Right cardiac atrium (tissue), 5 donors: ENCODE results near the gene ZNF554. TPM values are rescaled to one million over a fixed set of nuclear protein-coding genes. Genes with fewer than 3 reads are reported as not detected.

Experiments used
- ATAC-seq, 2 donors: fragments of 200-7000 bp; cut with Tn5 transposase; one replicate each; pipeline versions ENCODE4 v1.8.0 to v1.9.1; 2020; ENCODE audit warnings: moderate library complexity in 2 of 2, mild to moderate bottlenecking in 1 of 2
- DNase-seq, 3 donors: peaks; one replicate each; pipeline ENCODE4 v3.0.0-alpha.2; 2020
- H3K27ac ChIP-seq: one replicate; pipeline ENCODE4 v1.5.1; 2013; ENCODE audit warnings: mild to moderate bottlenecking, low read length, control low read depth, moderate library complexity
- H3K27me3 ChIP-seq: one replicate; pipeline ENCODE4 v1.6.1; 2013; ENCODE audit not compliant: control insufficient read depth, insufficient read depth
- H3K4me1 ChIP-seq: one replicate; pipeline ENCODE4 v1.6.1; 2013; ENCODE audit warnings: low read length; ENCODE audit not compliant: control insufficient read depth, insufficient read depth
- H3K4me3 ChIP-seq: one replicate; pipeline ENCODE4 v1.5.1; 2013; ENCODE audit warnings: low read length, control low read depth
- H3K9me3 ChIP-seq: one replicate; pipeline ENCODE4 v1.6.1; 2013; ENCODE audit warnings: low read length; ENCODE audit not compliant: control insufficient read depth
- WGBS: extraction: QIAGEN DNeasy Blood & Tissue Kit; methylation state at CpG from one replicate; pipeline ENCODE4 v1.1.7; 2013; 5-methylcytosine and 5-hydroxymethylcytosine counted together
- intact Hi-C, 4 donors: fragments of 100-400 bp; cut with DNase I; formaldehyde crosslinking; loops; one replicate each; pipeline versions ENCODE4 v1.11.0 to v1.14.0; 2022 to 2023
- long read RNA-seq, 4 donors: library from polyadenylated mRNA; unstranded; transcript quantifications; one replicate each; pipeline ENCODE4 v2.0.0, GENCODE V29; 2020 to 2021
- polyA plus RNA-seq: library from polyadenylated mRNA; stranded (reverse); fragments of 200-250 nt; gene quantifications from one replicate; pipeline ENCODE4 v1.2.3, GENCODE V29; 2013
- total RNA-seq, 4 donors: library from RNA; stranded (reverse); fragmentation: NEBNext Ultra II Directional; extraction: Animal tissue kit (Norgen Biotek cat#: 25700); gene quantifications; one replicate each; pipeline ENCODE4 v1.2.1, GENCODE V29; 2021
- donor health status: healthy with polysubstance abuse.
- donor health status: DM: no; HTN: yes; CAD: no.
- donor health status: DM: no; HTN: no; CAD: no.
- donor health status: DM: no; HTN: yes; CAD: no; lungs with severe emphysema.
- donor health status: DM: yes; HTN: yes; CAD: no.

Gene ZNF554
- total RNA-seq, result 1 to 10 TPM; 4.7 to 6.7 (median 6.3) TPM
- 4.7 TPM for polyA plus RNA-seq
- long read RNA-seq, donor 1, transcript ZNF554-201 (5 exons, 2,736 nt), result major isoform, 14 of 30 reads
- long read RNA-seq, donor 1, partial matches to known transcripts, result 0 of 30 reads
- long read RNA-seq, donor 1, other reads (novel, unspliced or antisense), result 13 of 30 reads
- long read RNA-seq, donor 2, transcript ZNF554-201 (5 exons, 2,736 nt), result major isoform, 10 of 13 reads
- long read RNA-seq, donor 2, partial matches to known transcripts, result 0 of 13 reads
- long read RNA-seq, donor 2, other reads (novel, unspliced or antisense), result 1 of 13 reads
- long read RNA-seq, donor 3, partial matches to known transcripts, result 1 of 18 reads
- long read RNA-seq, donor 3, other reads (novel, unspliced or antisense), result 12 of 18 reads
- long read RNA-seq, donor 4, transcript ZNF554-201 (5 exons, 2,736 nt), result major isoform, 5 of 12 reads
- long read RNA-seq, donor 4, partial matches to known transcripts, result 0 of 12 reads
- long read RNA-seq, donor 4, other reads (novel, unspliced or antisense), result 6 of 12 reads

DNA sequence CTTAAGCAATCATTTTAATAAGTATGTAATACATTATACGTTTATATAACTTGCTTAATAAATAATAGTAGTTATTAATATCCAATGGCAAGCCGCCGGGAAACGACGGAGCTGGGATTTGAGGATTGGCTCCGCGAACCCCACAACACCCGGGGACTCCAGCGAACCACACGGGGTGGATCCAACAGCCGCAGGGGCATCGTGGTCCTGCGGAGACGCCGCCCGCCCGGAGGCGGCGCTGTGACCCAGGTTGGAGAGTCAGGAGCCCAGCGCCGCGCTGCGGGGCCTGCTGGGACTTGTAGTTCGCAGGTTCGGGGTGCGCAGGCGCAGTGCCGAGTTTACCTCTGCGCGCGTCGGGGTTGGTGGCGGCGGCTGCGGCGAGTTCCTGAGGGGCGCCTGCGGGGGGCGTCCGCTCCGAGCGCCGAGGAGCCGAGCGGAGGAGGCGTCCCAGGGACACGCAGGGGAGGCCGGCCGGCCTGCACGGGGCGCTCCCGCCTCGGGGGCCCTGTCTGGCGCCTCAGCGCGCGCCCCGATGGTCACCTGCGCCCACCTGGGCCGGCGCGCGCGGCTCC lies at the start of gene ZNF554:
ZNF554 (plus strand) TSS at position 329 of the 572 bp plus-strand sequence; CDS start at position 533, 204 bp downstream.
- Histone ChIP-seq H3K4me3 (peak within 1 kb of the TSS; percentile 86), H3K27ac (no peak within 1 kb of the TSS), H3K9me3 (no peaks in the 10 kb centered on the region), H3K4me1 (peaks cover 2% of the 10 kb centered on the region), H3K27me3 (no peaks in the 10 kb centered on the region)
- intact Hi-C loops, result no loop called here
- ATAC-seq (peak; percentile 94 to 95), DNase-seq (peak; percentile 99 to 100 (median 99))
- under 1% methylated on average over 64 of the region's 64 CpGs for WGBS

DNA sequence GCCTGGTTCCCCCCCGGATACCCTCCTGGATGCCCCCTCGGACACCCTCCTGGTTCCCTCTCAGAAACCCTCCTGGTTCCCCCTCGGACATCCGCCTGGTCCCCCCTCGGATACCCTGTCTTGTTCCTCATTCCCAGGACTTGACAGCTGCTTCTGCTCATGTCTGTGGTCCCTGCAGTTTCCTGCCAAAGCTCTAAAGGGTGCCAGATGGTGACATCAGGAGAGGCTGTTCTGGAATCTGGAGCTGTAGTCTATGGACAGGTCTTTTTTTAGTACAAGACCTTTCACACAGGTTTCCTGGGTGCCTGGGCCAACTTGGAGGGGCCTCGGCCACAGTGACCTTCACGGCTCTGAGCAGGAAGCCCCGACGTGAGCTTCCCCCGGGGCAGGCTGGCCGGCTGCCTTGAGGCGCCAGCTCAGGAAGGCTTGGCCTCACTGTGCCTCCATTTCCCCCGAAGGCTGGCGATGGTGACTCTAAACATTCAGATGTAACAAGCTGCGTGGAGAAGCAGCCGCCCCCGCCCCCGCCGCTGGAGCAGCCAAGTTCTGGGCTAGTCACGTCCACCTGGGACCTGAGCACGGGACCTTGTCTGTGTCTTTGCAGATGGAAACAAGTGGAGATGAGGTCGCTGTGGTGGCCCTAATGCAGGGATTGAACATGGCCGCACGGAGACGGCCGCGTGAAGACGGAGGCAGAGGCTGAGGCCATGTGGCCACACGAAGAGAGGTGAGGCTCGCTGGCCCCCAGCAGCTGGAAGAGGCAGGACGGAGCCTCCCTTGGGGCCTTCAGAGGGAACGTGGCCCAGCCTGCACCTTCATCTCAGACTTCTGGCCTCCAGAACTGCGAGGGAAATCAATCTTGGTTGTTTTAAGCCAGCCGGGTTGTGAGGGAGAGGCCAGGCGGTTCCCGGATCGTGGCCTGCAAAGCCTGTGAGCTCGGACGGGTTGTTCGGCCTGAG lies 49.3 kb upstream of the ZNF554 start:
- Histone ChIP-seq H3K4me1 (peaks cover 17% of the 10 kb centered on the region), H3K27ac (peak overlapping the region; percentile 45), H3K4me3 (no peak overlapping the region), H3K27me3 (no peaks in the 10 kb centered on the region), H3K9me3 (no peaks in the 10 kb centered on the region)
- 44% methylated on average over 40 of the region's 40 CpGs for WGBS
- intact Hi-C loops, result no loop called here
- ATAC-seq (peak; percentile 75 to 76), DNase-seq (peak; percentile 63 to 80 (median 80))

DNA sequence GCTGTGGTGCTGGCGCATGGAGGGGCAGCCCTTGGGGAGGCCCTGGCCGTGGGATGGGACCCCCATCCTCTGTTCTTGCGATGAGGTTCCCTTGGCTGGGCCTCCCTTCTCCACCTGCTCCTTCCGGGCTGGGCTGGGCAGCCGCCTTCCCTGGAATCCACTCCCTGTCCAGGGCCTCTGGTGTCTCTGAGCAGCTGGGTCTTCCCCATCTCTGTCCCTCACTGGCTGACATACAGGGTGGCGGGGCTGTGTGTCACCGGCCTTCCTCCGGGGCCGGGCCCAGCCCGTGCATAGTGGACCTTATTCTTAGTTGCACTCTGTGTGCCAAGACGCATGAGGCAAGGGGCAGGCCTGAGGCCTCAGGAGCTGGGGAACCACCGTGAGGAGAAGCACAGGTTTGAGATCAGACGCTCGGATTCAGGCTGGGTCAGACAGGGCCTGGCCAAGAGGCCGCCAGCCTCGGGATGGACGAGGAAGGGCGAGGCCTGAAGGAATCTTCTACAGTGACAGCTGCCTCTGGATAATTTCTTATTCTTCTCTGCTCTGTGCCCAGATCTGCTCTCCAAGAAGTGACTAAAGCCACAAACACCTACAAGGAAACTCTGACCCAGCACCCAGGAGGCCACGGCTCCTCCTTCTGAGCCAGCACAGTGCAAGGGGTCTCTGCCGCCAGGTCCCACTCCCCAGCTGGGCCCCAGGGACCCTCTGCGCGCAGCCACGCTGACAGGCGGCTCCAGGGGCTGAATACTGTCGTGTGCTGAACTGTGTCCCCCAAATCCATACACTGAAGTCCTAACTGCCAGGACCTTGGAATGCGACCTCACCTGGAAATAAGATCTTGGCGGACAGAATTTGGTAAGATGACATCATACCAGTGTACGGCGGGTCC lies 47.6 kb upstream of the ZNF554 start:
- H3K9me3 ChIP-seq, result no peaks in the 10 kb centered on the region
- intact Hi-C loops, result no loop called here
- ATAC-seq (no peak), DNase-seq (peak in 1 of 3 donors; percentile 55)
- H3K27me3 ChIP-seq, result no peaks in the 10 kb centered on the region
- no peak overlapping the region for H3K4me3 ChIP-seq
- H3K4me1 ChIP-seq, result peaks cover 17% of the 10 kb centered on the region
- WGBS, result 69% methylated on average over 29 of the region's 29 CpGs
- H3K27ac ChIP-seq, result peak overlapping the region; percentile 26

DNA sequence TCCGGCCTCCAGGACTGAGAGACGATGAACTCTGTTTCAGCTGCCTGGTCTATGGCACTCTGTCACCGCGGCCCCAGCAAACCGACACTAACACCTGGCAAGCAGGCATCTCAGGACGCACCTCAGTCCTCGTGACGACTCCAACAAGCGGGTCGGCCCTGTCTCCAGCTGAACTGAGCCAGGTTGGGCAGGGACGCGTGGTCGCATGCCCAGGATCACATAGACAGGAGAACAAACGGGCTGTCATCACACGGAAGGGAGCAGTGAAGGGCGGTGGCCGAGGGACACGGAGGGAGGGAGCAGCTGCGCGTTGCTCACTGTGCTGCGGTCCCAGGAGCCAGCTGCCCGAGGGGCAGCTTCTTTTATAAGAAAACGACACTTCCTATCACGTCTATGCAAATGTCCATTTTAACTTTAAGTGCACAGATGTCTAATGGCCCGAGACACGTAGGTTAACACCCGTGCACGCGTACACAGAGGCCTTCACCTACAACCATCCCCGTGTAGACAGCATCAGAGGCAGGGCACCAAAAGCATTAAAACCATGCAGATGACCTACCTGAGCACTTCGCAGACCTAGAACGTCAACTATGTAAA lies 45.5 kb upstream of the ZNF554 start:
- ATAC-seq (peak in 1 of 2 donors; percentile 22), DNase-seq (peak in 1 of 3 donors; percentile 61)
- Histone ChIP-seq H3K27me3 (no peaks in the 10 kb centered on the region), H3K9me3 (no peaks in the 10 kb centered on the region), H3K27ac (peak overlapping the region; percentile 26), H3K4me3 (no peak overlapping the region), H3K4me1 (peaks cover 16% of the 10 kb centered on the region)
- 75% methylated on average over 32 of the region's 32 CpGs for WGBS
- intact Hi-C loops, result no loop called here

DNA sequence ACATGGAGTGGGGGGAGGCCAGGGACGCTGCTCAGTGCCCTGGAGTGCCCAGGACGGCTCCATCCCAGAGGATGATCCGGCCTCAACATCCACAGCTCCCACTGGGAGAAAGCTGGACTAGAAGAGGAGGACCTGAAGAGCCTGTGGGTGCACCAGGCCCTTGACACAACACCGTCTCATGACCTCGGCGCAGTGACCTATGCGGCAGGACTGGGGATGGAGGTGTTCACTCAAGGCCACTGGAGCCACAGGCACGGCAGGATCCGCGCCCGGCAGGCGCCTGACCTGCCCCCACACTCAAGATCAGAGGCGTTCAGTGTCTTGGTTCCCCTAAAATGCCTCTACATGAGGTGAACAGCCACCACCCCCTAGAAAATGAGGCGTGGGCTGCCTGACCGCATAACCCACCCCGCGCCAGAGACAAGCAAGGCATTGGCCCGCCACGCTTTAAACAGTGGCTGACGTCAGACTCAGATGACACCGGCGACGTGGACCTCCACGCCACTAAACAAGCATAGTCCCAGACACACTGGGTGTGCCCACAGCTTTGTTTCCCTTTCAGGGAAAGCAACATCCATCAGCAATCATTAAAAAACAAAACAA lies 44.6 kb upstream of the ZNF554 start:
- Histone ChIP-seq H3K27ac (peak overlapping the region; percentile 85), H3K4me1 (peaks cover 15% of the 10 kb centered on the region), H3K4me3 (peak overlapping the region; percentile 0), H3K27me3 (no peaks in the 10 kb centered on the region), H3K9me3 (no peaks in the 10 kb centered on the region)
- ATAC-seq, result no peak
- intact Hi-C loops, result no loop called here
- 65% methylated on average over 24 of the region's 24 CpGs for WGBS
- DNase-seq, result peak in 2 of 3 donors; percentile 44 to 63

DNA sequence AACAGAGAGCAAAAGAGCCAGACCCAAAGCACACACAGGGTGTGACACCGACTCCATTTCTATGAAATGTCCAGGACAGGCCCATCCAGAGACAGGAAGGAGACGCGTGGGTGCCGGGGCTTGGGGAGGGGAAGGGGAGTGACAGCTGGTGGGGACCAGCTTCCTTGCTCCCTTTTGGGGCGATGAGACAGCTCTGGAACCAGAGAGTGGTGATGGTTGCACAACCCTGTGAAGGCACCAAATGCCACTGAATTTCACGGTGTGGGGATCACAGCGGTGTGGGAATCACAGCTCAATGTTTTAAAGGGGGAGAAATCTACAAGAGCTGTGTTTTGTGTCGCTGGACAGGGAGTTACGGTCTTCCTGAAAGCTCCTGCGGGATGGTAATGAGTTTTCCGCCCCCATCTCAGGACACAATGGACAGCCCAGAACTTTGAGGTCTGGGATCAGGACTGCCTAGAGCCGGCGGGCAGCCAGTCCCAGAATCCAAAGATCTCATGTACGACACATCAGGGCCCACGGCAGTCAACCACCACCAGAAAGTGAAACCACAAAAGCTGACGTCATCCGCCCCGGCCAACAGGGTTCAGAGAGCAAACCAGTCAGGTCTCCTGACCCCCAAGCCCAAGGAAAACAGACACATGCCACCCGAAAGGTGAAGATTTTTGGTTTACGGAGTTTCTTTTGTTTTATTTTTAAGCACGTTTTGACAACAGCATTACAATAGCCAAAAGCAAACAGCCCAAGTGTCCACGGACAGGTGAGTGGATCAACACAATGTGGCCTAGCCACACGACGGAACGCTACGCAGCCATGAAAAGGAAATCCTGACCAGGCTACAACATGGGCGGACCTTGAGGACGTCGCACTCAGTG lies 43.9 kb upstream of the ZNF554 start:
- peak overlapping the region; percentile 0 for H3K4me3 ChIP-seq
- ATAC-seq, result peak; percentile 26 to 78
- 58% methylated on average over 29 of the region's 29 CpGs for WGBS

DNA sequence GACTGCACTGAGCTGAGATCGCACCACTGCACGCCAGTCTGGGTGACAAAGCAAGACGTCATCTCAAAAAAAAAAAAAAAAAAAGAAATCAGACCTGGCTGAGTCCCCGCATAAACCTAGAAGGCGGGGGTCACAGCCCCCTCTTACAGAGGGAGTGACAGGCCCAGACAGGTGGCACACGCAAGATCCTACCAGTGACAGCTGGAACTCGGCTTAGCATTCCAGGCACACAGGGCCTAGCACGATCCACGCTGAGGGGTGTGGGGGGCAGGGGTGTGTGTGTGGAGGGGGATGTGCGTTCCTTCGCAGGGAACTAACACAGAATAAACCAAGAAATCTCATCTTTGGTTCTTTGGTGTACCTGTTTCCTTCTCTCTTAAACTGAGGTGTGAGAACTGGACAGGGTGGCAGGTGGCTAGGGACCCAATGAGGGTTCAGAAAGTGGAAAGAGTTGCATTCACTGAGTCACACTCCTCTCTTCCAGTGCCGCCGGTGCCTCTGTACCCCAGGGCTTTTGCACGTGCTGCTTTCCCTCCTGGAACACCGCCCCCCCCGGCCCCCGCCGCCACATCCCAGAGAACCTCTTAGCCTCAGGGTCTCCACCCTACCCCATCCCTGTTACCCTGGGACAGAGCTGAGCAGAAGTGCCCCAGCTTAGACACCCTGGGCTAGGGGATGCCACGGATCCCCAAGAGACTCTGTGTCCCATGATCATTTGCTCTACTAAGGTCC lies 41.5 kb upstream of the ZNF554 start:
- DNase-seq (peak in 2 of 3 donors; percentile 23 to 59), ATAC-seq (no peak)
- H3K9me3 ChIP-seq, result no peaks in the 10 kb centered on the region
- H3K4me3 ChIP-seq, result no peak overlapping the region
- peaks cover 12% of the 10 kb centered on the region for H3K4me1 ChIP-seq
- 91% methylated on average over 19 of the region's 19 CpGs for WGBS
- intact Hi-C loops, result no loop called here
- H3K27ac ChIP-seq, result no peak overlapping the region
- no peaks in the 10 kb centered on the region for H3K27me3 ChIP-seq

More for the DNA sequence above, 43.9 kb upstream of the ZNF554 start:
- Histone ChIP-seq H3K4me1 (peaks cover 12% of the 10 kb centered on the region), H3K27ac (peak overlapping the region; percentile 85), H3K9me3 (no peaks in the 10 kb centered on the region), H3K27me3 (no peaks in the 10 kb centered on the region)
- DNase-seq, result peak; percentile 60 to 87 (median 85)
- intact Hi-C loops, result no loop called here

DNA sequence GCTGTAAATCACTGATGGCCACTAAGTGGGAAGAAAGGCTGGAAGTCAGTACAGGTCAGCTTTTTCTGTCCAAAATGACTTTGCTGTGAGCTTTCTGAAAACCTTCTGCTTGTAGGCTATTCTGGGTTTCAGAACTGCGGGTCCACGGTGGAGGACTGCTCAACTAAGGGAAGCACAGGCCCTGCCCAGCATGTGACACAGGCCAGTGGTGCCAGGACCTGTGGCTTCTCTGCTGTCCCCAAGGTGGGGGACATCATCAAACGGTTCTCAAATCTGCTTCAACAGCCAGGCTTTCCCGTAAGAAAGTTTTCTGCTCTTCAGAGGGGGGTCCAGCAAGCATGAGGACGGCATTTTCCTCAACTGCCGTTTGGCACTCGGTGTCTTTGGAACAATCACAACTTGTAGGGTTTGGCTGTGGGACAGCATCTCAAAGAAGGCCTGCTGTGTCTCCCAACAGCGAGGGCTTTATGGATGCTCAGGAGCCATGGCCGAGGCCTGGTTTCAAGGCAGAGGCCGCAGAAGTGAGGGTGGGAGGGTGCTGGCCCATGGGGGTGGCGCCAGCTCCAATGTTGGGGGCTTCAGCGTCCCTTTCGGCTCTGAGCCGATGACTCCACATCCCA lies 40.4 kb upstream of the ZNF554 start:
- peak in 2 of 3 donors; percentile 43 to 51 for DNase-seq
- Histone ChIP-seq H3K4me3 (no peak overlapping the region), H3K27ac (peak overlapping the region; percentile 9)

More for the DNA sequence above, 40.4 kb upstream of the ZNF554 start:
- H3K9me3 ChIP-seq, result no peaks in the 10 kb centered on the region
- no peaks in the 10 kb centered on the region for H3K27me3 ChIP-seq
- ATAC-seq, result no peak
- intact Hi-C loops, result no loop called here
- peaks cover 9% of the 10 kb centered on the region for H3K4me1 ChIP-seq
- WGBS, result 63% methylated on average over 14 of the region's 14 CpGs
